ENCODE results near the gene MZB1. TPM values are rescaled to one million over a fixed set of nuclear protein-coding genes. Genes with fewer than 3 reads are reported as not detected.

MZB1 gene
- not detected in 2 replicates for polyA plus RNA-seq

GRCh38 chr5:139389701-139390638, at the start of gene MZB1:
TSS of gene MZB1 (minus strand) at chr5:139389913. CDS start at chr5:139389856, 57 bp downstream.

GRCh38 chr5:139439013-139439903, 49.5 kb upstream of the MZB1 start, which contains the start of gene DNAJC18:
TSS of gene DNAJC18 (minus strand) at chr5:139439525. CDS start at chr5:139439445, 80 bp downstream.

GRCh38 chr5:139403787-139404483, 14.2 kb upstream of the MZB1 start, which contains the start of gene SPATA24:
TSS of gene SPATA24 (minus strand) at chr5:139404089. CDS start at chr5:139404060, 29 bp downstream.

GRCh38 chr5:139394654-139395566, 5.2 kb upstream of the MZB1 start, which contains the start of gene PROB1:
TSS of gene PROB1 (minus strand) at chr5:139395104. CDS start at chr5:139395081, 23 bp downstream.

GRCh38 chr5:139383275-139383992, 6.3 kb downstream of the MZB1 start, which contains the start of gene SLC23A1:
TSS of gene SLC23A1 (minus strand) at chr5:139383297. CDS start at chr5:139383253, 44 bp downstream.

GRCh38 chr5:139341689-139342422, 47.9 kb downstream of the MZB1 start, which contains the start of gene PAIP2:
TSS of gene PAIP2 (plus strand) at chr5:139341854. CDS start at chr5:139363785, 21,931 bp downstream.

Other genes starting within 250 kb of the MZB1 start
- 21.5 and 30.5 TPM in 2 replicates for gene SIL1, start 191.5 kb downstream of the MZB1 start, polyA plus RNA-seq
- 239 and 277 TPM in 2 replicates for gene MATR3, start 96.2 kb downstream of the MZB1 start, polyA plus RNA-seq
- gene PAIP2, start 48.1 kb downstream of the MZB1 start, polyA plus RNA-seq: 193 and 219 TPM in 2 replicates
- not detected in 2 replicates for gene SLC23A1, start 6.6 kb downstream of the MZB1 start, polyA plus RNA-seq
- gene PROB1, start 5.2 kb upstream of the MZB1 start, polyA plus RNA-seq: not detected in 2 replicates
- 0.81 and 7.7 TPM in 2 replicates for gene SPATA24, start 14.2 kb upstream of the MZB1 start, polyA plus RNA-seq
- 11.1 and 27.2 TPM in 2 replicates for gene DNAJC18, start 49.6 kb upstream of the MZB1 start, polyA plus RNA-seq
- 2.1 TPM in 1 of 2 replicates, not detected in the other for gene ECSCR, start 72.8 kb upstream of the MZB1 start, polyA plus RNA-seq
- gene SMIM33, start 81.1 kb upstream of the MZB1 start, polyA plus RNA-seq: not detected in 2 replicates
- gene STING1, start 92.8 kb upstream of the MZB1 start, polyA plus RNA-seq: 0.82 TPM in 1 of 2 replicates, not detected in the other
- 50.6 and 57.5 TPM in 2 replicates for gene UBE2D2, start 171.4 kb upstream of the MZB1 start, polyA plus RNA-seq

All from Purkinje cell (primary cell).